Adipose tissue (tissue), 3 donors: ENCODE data around the gene PNPLA8. TPM values are rescaled to one million over a fixed set of nuclear protein-coding genes. Genes with fewer than 3 reads are reported as not detected.

Experiments
- H3K27ac ChIP-seq: one replicate; pipeline ENCODE4 v1.5.1; 2013; ENCODE audit warnings: low read depth, low read length
- WGBS, 3 donors: extraction: QIAGEN DNeasy Blood & Tissue Kit; methylation state at CpG; one replicate each; pipeline ENCODE4 v1.1.7; 2013; 5-methylcytosine and 5-hydroxymethylcytosine counted together
- polyA plus RNA-seq, 3 donors: library from polyadenylated mRNA; stranded (reverse); fragments of 200-250 nt; gene quantifications; one replicate each; pipeline ENCODE4 v1.2.3, GENCODE V29; 2013
- donor health status: healthy with polysubstance abuse.
- donor health status: Bipolar disorder and iron deficiency.
- donor health status: healthy.

PNPLA8 gene
- polyA plus RNA-seq, 3 donors: 9.2 to 26.3 (median 21.8) TPM

DNA sequence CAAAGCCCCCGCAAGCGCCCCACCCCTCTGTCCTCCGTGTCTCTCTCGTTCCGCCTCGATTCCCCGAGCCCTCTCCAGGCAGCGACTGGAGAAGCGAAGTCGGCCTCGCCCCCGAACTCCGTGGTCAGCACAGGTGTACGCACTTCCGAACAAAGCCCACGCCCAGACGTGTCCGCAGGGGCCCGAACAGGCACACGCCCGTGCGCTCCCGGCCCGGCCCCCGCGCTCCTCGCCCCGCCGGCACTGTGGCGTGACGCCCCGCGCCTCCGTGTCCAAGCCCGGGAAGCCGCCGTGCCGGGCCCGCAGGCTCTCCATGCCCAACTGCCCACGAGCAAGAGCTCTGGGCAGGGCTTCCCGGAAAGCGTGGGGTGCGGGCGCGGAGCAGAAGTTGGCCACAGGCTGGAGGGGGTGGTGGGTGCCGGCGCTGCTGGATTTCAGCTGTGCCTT lies 70.4 kb downstream of the PNPLA8 start:
- WGBS, 3 donors: 1% methylated on average over 44 to 47 of the region's 47 CpGs
- no peak overlapping the region for H3K27ac ChIP-seq

DNA sequence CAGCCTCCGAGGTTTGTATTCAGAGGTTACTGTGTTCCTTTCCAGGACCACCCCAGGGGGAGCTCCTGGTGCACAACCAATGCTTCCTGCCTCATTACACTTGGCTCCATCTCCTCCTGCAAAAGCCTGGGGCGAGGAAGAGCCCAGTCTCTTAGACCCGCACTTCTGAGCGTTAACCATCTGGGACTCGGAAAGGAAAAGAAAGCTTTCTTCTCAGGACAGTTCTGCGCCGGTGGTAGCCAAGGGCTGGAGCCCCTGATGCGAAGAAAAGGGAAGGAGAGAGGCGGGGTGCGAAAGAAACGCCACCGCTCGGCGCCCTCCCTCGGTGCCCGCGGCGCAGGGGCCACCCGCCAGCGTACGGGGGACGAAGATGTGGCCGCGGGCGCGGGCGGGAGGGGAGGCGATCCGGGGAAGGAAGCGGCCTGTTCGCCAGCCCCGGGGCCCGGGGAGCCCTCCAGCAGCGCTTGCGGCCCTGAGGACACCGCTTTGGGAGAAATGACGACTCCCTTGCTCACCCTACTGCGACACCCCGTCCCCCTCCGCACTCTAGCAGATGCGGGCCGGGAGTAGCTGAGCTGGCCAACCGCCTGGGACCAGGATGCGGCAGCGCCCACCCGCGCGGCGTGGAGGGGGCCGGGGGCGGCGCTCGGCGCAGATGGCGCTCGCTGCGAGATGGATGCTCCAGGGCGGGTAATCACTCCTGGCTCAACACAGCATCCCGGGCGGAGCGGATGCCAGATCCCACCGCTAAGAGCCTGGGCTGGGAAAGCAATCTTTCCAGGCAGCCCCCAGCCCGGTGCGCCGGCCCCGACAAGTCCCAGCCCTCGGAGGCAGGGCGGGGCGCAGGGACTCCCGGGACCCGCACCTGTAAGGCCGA lies 71.0 kb downstream of the PNPLA8 start:
- H3K27ac ChIP-seq: no peak overlapping the region
- 1% methylated on average over 57 to 71 of the region's 72 CpGs for WGBS, 3 donors

DNA sequence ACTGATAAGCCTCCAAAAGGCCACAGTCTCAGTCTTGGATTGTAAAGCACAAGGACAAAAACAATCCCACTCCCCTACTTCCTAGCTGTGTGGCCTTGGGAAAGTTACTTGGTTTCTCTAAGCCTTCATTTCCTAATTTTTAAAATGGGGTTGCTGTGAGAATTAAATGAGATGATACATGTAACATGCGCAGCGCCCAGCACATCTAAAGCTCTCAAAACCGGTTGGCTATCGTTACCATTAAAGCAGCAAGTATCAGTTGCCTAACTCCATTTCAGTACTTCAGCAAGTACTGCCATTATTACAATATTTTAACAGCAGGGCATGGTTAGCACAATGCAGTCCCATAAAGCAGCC lies 71.6 kb downstream of the PNPLA8 start:
- 34 to 49% (median 44%) methylated on average over 4 of the region's 4 CpGs for WGBS, 3 donors
- no peak overlapping the region for H3K27ac ChIP-seq

DNA sequence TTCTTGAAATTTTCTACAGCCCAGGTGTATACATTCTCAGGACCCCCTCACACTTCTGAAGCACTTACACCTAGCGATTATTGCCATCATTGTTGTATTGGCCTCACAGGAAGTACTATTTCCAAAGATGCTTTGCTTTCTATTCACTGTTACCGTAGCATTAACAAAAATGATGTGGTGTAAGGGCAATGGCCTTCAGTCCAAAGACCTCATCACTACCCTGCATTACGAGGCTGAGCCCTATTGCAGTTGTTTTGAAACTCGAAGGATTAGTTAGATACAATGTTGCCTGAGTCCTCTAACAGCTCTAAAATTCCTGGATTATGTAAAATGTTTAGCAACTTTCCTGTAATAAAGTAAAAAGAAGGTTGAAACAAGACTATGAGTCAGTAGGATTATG lies 72.6 kb downstream of the PNPLA8 start:
- WGBS, 3 donors: 70 to 88% (median 82%) methylated on average over 4 of the region's 4 CpGs
- H3K27ac ChIP-seq: no peak overlapping the region

DNA sequence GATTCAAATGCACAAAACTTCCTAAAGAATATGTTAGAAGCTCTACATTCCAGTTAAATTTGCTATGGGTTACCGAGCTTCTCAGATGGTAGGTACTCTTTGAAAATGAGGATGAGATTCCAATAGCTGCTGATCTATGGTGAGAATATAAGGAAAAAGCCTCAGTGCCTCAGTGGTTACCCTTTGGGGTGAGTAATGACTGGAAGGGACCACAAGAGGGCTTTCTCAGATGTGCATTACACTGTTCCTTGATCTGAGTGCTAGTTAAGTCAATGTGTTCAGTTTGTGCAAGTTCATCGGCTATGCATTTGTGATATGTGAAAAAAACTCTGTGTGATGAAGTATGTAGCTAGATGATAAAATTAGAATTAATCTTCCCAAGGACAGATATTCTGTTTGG lies 73.2 kb downstream of the PNPLA8 start:
- no peak overlapping the region for H3K27ac ChIP-seq
- WGBS, 3 donors: 60 to 62% (median 60%) methylated on average over 2 of the region's 2 CpGs

DNA sequence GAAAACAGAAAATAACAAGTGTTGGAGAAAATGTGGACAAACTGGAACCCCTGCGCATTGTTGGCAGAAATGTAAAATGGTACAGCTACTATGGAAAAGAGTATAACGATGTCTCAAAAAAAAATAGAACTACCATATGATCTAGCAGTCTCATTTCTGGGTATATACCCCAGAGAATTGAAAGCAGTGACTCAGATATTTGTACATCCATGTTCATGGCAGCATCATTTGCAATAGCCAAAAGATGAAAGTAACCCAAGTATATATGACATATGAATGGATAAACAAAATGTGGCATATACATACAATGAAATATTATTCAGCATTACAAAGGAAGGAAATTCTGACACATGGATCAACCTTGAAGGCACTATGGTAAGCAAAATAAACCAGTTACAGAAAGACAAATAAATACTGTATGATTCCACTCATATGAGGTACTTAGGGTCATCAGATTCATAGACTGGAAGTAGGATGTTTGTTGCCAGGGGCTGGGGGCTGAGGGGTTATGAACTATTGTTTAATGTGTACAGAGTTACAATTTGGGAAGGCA lies 74.6 kb downstream of the PNPLA8 start:
- H3K27ac ChIP-seq: no peak overlapping the region
- 86 to 91% (median 88%) methylated on average over 2 of the region's 2 CpGs for WGBS, 3 donors

DNA sequence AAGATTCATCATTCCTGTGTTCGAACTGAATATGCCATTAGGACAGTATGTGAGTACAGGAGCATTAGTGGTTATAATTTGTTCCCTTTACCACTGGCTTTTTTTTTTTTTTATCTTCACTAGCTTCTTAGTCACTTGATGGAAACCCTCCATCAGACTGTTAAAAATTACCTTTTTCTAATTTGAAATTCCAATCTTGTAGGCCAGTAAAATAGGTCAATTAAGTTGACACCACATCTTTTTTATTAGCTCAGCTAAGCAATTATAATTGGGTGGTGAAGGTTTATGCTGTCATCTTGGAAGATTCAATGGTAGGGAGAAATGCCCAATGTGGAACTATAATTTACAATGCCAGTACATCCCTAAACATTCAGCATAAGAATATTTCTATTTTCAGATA lies 75.8 kb downstream of the PNPLA8 start:
- H3K27ac ChIP-seq: no peak overlapping the region
- WGBS, 3 donors: 85 to 97% (median 88%) methylated on average over 1 of the region's 1 CpG

DNA sequence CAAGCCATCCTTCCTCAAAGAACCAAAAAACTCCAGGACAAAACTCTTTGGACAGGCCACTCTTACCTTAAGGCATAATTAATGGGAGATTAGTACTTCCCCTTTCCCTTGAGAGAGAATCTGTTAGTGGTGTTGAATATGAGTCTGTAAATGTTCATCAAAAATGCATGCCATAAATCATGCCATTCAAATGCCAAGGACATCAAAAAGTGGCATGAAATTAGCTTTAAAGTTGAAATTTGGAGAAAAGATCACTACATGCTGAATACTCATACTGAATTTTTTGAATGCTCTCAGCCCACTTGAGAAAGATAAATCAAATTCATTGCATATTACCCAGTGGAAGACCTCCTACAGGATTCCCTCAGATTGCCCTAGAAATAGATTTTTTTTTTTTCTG lies 76.4 kb downstream of the PNPLA8 start:
- H3K27ac ChIP-seq: no peak overlapping the region

DNA sequence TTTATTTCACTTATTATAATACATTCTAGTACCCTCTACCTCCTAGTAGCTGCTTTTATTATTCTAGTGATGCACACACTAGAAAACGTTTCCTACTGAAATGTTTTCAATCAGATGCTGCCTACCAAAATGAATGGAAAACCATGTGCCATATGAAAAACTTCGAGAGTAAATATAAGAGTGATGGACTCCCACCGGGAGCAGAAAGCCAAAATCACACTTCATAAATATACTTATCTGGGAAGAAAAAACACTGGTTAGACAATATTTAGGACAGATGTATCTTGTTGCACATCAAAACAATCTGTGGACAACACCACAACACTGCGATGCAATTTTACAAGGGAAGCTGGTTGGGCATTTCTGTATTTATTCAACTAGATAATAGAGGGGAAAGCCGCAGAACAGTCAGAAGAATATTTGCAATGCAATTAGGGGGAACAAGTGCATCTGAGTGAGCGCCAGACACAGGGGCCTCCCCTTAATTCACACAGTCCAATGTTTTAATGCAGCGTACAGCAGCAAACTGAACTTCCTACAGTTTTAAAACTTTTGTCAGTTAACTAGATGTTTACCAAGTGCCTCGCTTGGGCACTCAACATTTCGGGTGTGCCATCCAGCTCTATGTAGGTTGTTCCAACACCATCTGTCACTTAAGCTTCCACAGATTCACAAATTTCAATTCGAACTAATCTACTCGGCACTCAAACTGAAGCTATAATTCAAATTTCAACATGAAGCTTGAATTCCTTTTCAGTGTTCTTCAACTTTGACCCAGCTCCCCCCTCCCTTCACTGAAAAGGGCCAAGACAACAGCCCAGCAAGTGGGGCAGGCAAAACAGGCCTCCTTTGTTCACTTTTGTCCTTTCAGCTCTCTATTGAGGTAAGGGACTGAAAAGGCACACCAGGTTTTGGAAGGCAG lies 77.1 kb downstream of the PNPLA8 start:
- 50 to 75% (median 68%) methylated on average over 11 of the region's 11 CpGs for WGBS, 3 donors

DNA sequence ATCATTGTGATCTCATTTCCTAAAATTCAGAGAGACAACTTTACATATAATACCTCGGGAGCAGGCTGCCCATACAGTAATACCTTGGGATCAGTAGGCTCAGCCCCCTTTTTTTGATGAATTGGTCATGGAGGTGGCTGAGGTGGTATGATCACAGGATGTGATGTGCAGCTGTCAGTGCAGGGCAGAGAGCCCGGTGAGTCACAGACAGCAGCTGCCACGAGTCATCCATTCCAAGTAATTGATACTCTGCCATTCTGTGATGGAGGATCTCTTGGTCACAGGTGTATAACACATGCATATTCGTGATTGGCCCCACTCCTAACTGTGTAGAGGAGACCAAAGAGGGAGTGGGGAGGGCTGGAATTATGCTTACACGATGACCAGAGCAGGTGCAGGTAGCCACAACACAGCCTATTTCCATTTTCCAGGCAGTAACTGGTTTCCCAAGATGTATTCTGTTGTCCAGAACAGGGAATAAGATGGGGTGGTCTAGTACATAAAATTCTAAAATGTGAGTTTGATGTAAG lies 83.8 kb downstream of the PNPLA8 start:
- WGBS, 3 donors: 71 to 75% (median 72%) methylated on average over 5 of the region's 5 CpGs
- H3K27ac ChIP-seq: no peak overlapping the region

More for the DNA sequence above, 77.1 kb downstream of the PNPLA8 start:
- H3K27ac ChIP-seq: no peak overlapping the region

DNA sequence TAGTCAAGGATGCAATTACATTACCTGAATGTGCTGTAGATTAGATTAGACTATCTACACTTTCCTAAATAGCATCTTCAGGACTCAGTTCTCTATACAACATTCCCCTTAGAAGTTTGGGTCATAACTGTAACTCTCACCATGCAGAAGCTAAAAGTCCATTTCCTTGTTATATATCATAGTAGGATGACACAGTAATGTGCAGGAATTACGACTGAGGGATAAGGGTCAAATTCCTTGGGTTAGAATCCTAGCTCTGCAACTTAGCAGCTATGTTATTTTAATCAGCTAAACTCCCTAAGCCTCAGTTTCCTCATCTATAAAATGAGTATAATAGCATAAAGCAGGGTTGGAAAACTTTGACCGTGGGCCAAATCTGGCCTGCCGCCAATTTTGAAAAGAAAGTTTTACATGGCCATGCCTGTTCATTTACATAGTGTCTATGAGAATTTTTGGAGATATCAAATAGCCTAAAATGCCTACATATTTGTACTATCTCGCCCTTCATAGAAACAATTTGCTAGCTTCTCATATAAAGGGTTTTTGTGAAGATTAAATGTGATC lies 84.5 kb downstream of the PNPLA8 start:
- H3K27ac ChIP-seq: no peak overlapping the region
- 68 to 73% (median 73%) methylated on average over 4 of the region's 4 CpGs for WGBS, 3 donors

DNA sequence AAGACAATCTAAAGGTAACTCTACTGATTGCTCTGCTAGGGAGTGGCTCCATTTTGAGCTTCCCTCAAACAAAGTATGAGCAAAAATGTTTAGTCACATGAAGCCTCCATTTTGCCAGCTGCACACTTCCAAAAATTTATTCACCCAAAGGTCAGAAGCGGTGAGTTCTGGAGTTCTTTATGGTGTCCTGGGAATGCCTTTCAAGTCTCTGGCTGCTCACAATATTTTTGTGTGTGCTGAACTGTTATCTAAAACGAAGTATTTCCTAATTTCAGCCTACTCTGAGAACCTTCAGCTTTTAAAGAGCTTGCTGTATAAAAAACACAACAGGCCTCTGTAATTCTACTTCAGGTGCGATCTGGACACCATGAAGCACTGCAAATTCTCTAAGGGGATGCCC lies 85.3 kb downstream of the PNPLA8 start:
- no peak overlapping the region for H3K27ac ChIP-seq
- 59 to 71% (median 62%) methylated on average over 3 of the region's 3 CpGs for WGBS, 3 donors

DNA sequence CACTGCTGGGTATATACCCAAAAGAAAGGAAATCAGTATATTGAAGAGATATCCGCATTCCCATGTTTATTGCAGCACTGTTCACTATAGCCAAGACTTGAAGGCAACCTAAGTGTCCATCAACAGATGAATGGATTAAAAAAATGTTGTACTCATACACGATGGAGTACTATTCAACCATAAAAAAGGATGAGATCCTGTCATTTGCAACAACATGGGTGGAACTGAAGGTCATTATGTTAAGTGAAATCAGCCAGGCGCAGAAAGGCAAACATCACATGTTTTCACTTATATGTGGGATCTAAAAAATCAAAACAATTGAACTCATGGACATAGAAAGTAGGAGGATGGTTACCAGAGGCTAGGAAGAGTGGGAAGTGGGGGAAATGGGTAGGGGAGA lies 89.0 kb downstream of the PNPLA8 start:
- no peak overlapping the region for H3K27ac ChIP-seq
- 83 to 95% (median 92%) methylated on average over 3 of the region's 3 CpGs for WGBS, 3 donors

DNA sequence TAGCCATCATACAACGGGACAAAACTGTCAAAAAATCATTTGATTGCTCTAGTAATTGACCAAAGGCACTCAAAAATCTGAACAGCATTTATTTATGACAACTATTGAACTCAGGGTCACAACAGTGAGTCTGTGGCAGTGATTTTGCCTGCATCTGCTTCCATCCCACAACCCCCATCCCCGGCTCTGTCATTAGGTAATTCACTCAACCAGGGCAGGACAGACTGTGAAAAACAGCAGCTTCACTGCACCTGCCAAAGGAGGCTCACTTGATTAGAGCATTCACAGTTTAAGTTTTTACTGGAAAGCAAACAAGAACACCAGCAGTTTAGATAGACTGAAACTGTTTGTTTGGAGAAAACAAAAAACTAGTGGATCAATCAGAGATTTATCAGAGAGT lies 91.9 kb downstream of the PNPLA8 start:
- 29 to 61% (median 52%) methylated on average over 2 of the region's 2 CpGs for WGBS, 3 donors
- no peak overlapping the region for H3K27ac ChIP-seq

DNA sequence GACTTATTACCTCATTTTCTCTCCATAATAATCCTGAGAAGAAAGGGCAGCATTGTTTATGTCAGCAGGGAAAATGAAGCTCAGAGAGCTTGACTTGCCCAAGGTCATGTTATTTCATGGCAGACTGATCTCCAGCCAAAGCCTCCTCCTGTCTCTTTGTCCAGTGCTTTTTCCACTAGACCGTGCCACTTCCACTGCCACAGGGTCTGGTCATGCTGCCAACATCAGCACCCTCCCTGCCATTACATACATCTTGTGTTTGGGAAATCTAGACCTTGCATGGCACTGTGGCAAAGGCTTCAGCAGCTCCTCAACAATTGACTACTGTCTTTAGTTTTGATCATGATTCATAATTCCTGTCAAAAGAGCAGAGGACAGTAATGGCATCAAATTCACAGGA lies 94.8 kb downstream of the PNPLA8 start:
- H3K27ac ChIP-seq: no peak overlapping the region
- WGBS, 3 donors: 12 to 89% (median 79%) methylated on average over 1 of the region's 1 CpG

DNA sequence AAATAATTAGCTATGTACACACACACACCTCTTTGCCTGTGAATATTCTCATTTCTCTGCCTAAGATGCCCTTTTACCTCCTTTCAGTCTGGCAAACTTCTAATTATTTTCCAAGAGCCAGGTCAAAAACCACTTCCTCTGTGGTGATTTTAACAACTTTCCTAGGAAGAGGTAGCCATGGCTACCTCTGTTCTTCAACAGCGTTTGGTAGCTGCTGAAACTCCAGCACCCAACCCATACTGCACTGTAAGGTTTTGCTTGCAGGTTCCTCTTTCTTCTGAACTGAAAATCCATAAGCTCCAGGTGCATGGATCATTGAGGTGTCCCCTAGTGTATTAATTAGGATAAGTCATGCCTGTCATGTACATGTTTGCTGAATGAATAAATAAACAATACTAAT lies 95.3 kb downstream of the PNPLA8 start:
- no peak overlapping the region for H3K27ac ChIP-seq
- 23 to 37% (median 27%) methylated on average over 1 of the region's 1 CpG for WGBS, 3 donors

DNA sequence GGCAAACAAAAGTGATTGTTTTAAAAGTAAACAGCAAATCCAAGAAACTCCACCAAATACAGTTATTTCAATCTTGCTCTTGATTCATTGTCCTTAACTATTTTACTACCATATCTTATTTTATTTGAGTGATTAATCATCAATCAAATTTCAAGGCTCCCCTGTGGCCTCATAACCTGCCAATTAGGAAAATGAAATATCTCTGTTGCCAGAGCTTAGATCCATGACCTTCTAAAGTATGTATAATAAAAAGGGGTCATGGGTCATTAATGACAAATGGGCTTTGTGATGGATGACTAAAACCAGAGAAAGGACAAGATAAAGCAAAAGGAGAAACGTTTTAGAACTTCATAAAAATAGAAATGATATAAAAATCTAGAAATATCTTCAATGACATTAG lies 98.2 kb downstream of the PNPLA8 start:
- WGBS, 3 donors: 29 to 41% (median 31%) methylated on average over 1 of the region's 1 CpG
- no peak overlapping the region for H3K27ac ChIP-seq

DNA sequence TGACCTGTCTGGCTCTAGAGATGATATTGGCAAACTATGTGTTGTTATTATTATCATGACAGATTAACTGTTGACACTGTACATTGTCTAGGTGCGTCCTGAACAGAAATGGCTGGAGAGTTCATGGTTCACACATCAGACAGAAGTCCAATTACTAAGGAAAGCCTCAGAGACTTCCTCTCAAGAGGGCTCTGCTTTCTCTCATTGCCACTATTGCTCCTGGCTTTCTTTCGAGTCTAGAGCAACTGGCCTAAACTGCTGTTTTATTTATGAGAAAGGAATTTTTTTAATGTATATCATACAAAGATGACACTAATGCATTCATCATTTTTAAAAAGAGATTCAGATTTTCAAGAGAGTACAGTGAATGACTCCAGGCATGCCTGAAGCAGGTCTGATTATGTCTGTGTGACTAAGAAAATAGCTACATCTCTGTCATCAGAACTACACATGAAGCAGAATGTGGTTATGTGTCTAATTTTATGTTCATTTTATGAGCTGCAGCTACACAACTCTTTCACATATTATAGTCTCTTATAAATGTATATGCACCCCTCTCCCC lies 100.1 kb downstream of the PNPLA8 start:
- WGBS, 3 donors: 47 to 65% (median 59%) methylated on average over 2 of the region's 2 CpGs
- H3K27ac ChIP-seq: no peak overlapping the region
